ENCODE results near the gene MYCN. TPM values are rescaled to one million over a fixed set of nuclear protein-coding genes. Genes with fewer than 3 reads are reported as not detected.

The MYCN gene
- total and polyA plus RNA-seq, 2 donors (not counting 3 experiments of a cell fraction or from before 2014, with no cell fraction given), result 0.47 to 6.8 TPM

DNA sequence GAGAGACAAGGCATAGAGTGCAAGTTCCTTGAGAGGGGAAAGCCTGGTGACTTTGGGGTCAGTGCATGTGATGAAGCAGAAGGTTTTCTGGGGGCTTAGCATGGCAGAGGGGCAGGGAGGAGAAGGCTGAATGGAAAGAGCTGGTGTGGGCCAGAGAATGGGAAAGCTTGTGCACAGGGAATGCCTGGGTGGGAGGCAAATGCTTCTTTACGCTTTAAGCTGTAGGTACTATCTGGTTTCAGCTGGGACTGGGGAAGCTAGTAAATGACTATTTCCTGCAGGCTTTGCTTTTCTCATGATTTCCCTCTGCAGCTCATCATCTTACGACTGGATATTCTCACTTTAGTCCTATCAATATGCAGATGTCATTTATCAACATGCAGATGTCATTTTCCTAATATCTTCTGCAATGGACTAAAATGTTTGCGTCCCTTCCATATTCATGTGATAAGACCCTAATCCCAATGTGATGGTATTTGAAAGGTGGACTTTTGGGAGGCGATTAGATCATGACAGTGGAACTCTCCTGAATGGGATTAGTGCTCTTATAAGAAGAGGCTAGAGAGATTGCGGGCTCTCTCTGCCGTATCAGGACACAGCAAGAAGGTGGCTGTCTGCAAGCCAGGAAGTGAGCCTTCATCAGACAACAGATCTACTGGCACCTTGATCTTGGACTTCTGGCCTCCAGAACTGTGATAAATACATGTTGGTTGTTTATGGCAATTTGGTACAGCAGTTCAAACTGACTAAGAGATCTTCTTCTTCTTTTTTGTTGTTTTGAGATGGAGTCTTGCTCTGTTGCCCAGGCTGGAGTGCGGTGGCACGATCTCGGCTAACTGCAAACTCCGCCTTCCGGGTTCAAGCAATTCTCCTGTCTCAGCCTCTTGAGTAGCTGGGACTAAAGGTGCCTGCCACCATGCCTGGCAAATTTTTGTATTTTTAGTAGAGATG, 50.1 kb downstream of the MYCN start:
- ChIA-PET CTCF (no interaction called here), POLR2A (no interaction called here)
- H3K9ac ChIP-seq (replicated peaks; ENCODE audit: extremely low read depth, insufficient read depth, low read length), result no peak overlapping the region
- intact Hi-C loops (cut with micrococcal nuclease), result no loop called here
- no peaks in the 10 kb centered on the region for H3K4me1 ChIP-seq (ENCODE audit: control insufficient read depth, extremely low read depth, insufficient read depth, low read length)
- H4K20me1 ChIP-seq (replicated peaks; ENCODE audit: control insufficient read depth, extremely low read depth, insufficient read depth, low read length), result no peaks in the 10 kb centered on the region
- DNase-seq (ENCODE audit: low read depth, low spot score) (no peak), FAIRE-seq (no peak)
- H3K36me3 ChIP-seq (ENCODE audit: control insufficient read depth in 2 of 2, extremely low read depth in 1 of 2, insufficient read depth in 2 of 2, low read length in 2 of 2), result no peaks in the 10 kb centered on the region
- no peak overlapping the region for H2AFZ ChIP-seq (ENCODE audit: low read depth, low read length)
- H3K4me2 ChIP-seq (ENCODE audit: insufficient read depth, low read length), result no peak overlapping the region
- dilution Hi-C loops (cut with MboI; ENCODE audit: extremely low pct_ligation_motif_present, low sequenced_read_pairs), result no loop called here
- no peaks in the 10 kb centered on the region for H3K79me2 ChIP-seq (ENCODE audit: control insufficient read depth, insufficient read depth, low read length)
- H3K4me3 ChIP-seq (replicated peaks in 1 of 3; ENCODE audit: insufficient read depth in 1 of 3, low read depth in 1 of 3, low read length in 3 of 3), result no peak overlapping the region
- no peak for TF ChIP-seq FOS (IDR thresholded peaks at IDR 0.05; ENCODE audit: borderline replicate concordance, insufficient read depth, low read length)
- no peak for TF ChIP-seq MYC (IDR thresholded peaks at IDR 0.05; ENCODE audit: low read depth, low read length)
- no peak for TF ChIP-seq GATA2 (IDR thresholded peaks at IDR 0.05; ENCODE audit: insufficient read depth, insufficient read length, low read depth, low read length)
- TF ChIP-seq JUN (IDR thresholded peaks at IDR 0.05; ENCODE audit: borderline replicate concordance, insufficient read depth, insufficient read length, low read depth), result no peak
- TF ChIP-seq, protein P1, sequence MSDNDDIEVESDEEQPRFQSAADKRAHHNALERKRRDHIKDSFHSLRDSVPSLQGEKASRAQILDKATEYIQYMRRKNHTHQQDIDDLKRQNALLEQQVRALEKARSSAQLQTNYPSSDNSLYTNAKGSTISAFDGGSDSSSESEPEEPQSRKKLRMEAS (IDR thresholded peaks at IDR 0.05; ENCODE audit: insufficient read depth, insufficient read length), result no peak
- no peak for TF ChIP-seq POLR2A (IDR thresholded peaks at IDR 0.05; ENCODE audit: low read depth, low read length)
- TF ChIP-seq EZH2 (IDR thresholded peaks at IDR 0.05; ENCODE audit: borderline replicate concordance, low read depth, low read length, severe bottlenecking), result no peak
- TF ChIP-seq POLR2AphosphoS5 (IDR thresholded peaks at IDR 0.05; ENCODE audit: insufficient read depth, low read depth, low read length), result no peak
- TF ChIP-seq, protein P2, sequence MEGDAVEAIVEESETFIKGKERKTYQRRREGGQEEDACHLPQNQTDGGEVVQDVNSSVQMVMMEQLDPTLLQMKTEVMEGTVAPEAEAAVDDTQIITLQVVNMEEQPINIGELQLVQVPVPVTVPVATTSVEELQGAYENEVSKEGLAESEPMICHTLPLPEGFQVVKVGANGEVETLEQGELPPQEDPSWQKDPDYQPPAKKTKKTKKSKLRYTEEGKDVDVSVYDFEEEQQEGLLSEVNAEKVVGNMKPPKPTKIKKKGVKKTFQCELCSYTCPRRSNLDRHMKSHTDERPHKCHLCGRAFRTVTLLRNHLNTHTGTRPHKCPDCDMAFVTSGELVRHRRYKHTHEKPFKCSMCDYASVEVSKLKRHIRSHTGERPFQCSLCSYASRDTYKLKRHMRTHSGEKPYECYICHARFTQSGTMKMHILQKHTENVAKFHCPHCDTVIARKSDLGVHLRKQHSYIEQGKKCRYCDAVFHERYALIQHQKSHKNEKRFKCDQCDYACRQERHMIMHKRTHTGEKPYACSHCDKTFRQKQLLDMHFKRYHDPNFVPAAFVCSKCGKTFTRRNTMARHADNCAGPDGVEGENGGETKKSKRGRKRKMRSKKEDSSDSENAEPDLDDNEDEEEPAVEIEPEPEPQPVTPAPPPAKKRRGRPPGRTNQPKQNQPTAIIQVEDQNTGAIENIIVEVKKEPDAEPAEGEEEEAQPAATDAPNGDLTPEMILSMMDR (IDR thresholded peaks at IDR 0.05; ENCODE audit: extremely low read depth in 1 of 2, insufficient read depth in 1 of 2, low read depth in 1 of 2, low read length in 2 of 2), result no peak
- H3K9me1 ChIP-seq (replicated peaks; ENCODE audit: control insufficient read depth, extremely low read depth, insufficient read depth, low read length), result no peaks in the 10 kb centered on the region
- BruUV-seq (replicated peaks), result no TSS peak
- H3K27me3 ChIP-seq (ENCODE audit: control insufficient read depth in 2 of 2, insufficient read depth in 2 of 2, low read length in 2 of 2), result no peaks in the 10 kb centered on the region
- no peaks in the 10 kb centered on the region for H3K9me3 ChIP-seq (replicated peaks; ENCODE audit: control insufficient read depth, insufficient read depth, low read length)
- H3K27ac ChIP-seq (ENCODE audit: insufficient read depth, low read depth, low read length), result no peak overlapping the region

Measured in endothelial cell of umbilical vein (primary cell).